Measurements from ENCODE around the gene CORO6. TPM values are rescaled to one million over a fixed set of nuclear protein-coding genes. Genes with fewer than 3 reads are reported as not detected.

Gene CORO6
- total and polyA plus RNA-seq, 10 of the 15 experiments (the other 5 are each of a cell fraction or from before 2014, with no cell fraction given) = 0.26 to 5.0 (median 1.7) TPM; not detected in 1

- H3K36me3 ChIP-seq (ENCODE audit: control insufficient read depth in 2 of 2, insufficient read depth in 2 of 2, low read length in 1 of 2) = peaks cover 3 to 4% of the 10 kb centered on the region in 2 experiments; a peak in 3 of 4 replicates
- peak overlapping the region; percentile 10; the same call in 1 of the 2 replicates for H3K27ac ChIP-seq (ENCODE audit: control insufficient read depth, insufficient read depth)
- no peak for DNase-seq (ENCODE audit: low read depth, low spot score)
- TF ChIP-seq CTCF (IDR thresholded peaks at IDR 0.05 in 2 of 3, conservative IDR thresholded peaks at IDR 0.05 in 1 of 3; ENCODE audit: control insufficient read depth in 2 of 3, extremely low read depth in 1 of 3, insufficient read depth in 1 of 3, low read depth in 3 of 3, low read length in 3 of 3) (peak; percentile 47 to 56 (median 53); a peak in 4 of 6 replicates), BHLHE40 (IDR thresholded peaks at IDR 0.05; ENCODE audit: borderline replicate concordance in 1 of 2, low read depth in 2 of 2, low read length in 1 of 2) (no peak), RAD21 (IDR thresholded peaks at IDR 0.05; ENCODE audit: insufficient read depth, low read depth, low read length) (0 out of 2 replicates have a peak, but pooled peaks have one; percentile 10)
- H3K27me3 ChIP-seq (replicated peaks in 1 of 2; ENCODE audit: control insufficient read depth in 2 of 2, insufficient read depth in 2 of 2, low read length in 1 of 2) = no peaks in the 10 kb centered on the region
- in situ Hi-C loops (cut with MboI) = no loop called here
- H2AFZ ChIP-seq (ENCODE audit: control insufficient read depth, low read depth, low read length) = no peak overlapping the region
- FAIRE-seq = no peak
- no peaks in the 10 kb centered on the region for H3K9me3 ChIP-seq (replicated peaks; ENCODE audit: control insufficient read depth, insufficient read depth, low read length)
- no TSS peak for BruUV-seq (replicated peaks)
- H3K4me2 ChIP-seq (ENCODE audit: control insufficient read depth, insufficient read depth) = no peak overlapping the region
- ATAC-seq = no peak
- POLR2A ChIA-PET = no interaction called here
- H3K4me3 ChIP-seq = no peak overlapping the region
- RAD21 ChIA-PET (ENCODE audit: unreplicated experiment) = no interaction called here
- SMC1A ChIA-PET (ENCODE audit: uncharacterized antibody, unreplicated experiment) = interaction anchor here (0.7 kb wide), 1 partner anchor 36 kb away, joined by 3 read pairs; no protein-coding TSS in a partner anchor
- H4K20me1 ChIP-seq (ENCODE audit: control insufficient read depth, insufficient read depth) = no peaks in the 10 kb centered on the region
- peaks cover 28% of the 10 kb centered on the region for H3K4me1 ChIP-seq (ENCODE audit: control insufficient read depth, insufficient read depth, low read length)
- CTCF ChIA-PET = interaction anchor here (0.9 to 6.7 kb wide), 3 partner anchors 12 to 31 kb away, joined by 3 to 82 read pairs (median 3); no protein-coding TSS in a partner anchor
- intact Hi-C loops (cut with micrococcal nuclease; ENCODE audit: unreplicated experiment) = no loop called here
- H3K9ac ChIP-seq (ENCODE audit: control insufficient read depth, insufficient read depth, low read length) = no peak overlapping the region
- H3K79me2 ChIP-seq (ENCODE audit: control insufficient read depth, insufficient read depth, low read length) = peaks cover 33% of the 10 kb centered on the region
- 38% methylated on average over 8 of the region's 8 CpGs for WGBS (ENCODE audit: insufficient coverage, insufficient replicate concordance, low lambda C conversion rate, missing lambda C conversion rate)
Measured at GRCh38 chr17:29585080-29585751, 37.5 kb downstream of the CORO6 start.
